ENCODE results near the gene ZCCHC2. TPM values are rescaled to one million over a fixed set of nuclear protein-coding genes. Genes with fewer than 3 reads are reported as not detected.

The ZCCHC2 gene
- total and polyA plus RNA-seq, 8 donors = 3.9 to 76.5 (median 15.6) TPM

DNA sequence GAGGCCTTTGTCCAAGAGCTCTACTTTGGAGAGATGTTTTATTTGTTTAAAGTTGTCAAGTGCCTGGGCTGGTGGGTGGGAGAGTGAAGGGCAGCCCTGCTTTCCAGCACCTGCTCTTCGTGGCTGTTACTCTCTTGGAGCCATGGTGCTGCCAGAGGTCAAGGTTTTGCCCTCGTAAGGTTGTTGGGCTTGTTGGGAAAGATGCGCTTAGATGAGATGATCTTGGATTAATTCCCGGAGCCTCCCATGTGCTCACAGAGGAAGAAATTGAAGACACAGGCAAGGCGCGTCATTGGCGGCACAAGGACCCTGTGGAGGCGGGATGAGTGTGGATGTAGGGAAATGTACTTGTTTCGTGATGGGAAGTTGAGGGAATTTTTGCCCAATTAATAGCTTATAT, 27.9 kb downstream of the ZCCHC2 start:
- DNase-seq = no peak
- 84 to 92% (median 89%) methylated on average over 9 of the region's 9 CpGs for WGBS, 5 donors
- Histone ChIP-seq H3K4me1 (peaks cover 0 to 20% (median 14%) of the 10 kb centered on the region in 4 donors), H3K36me3 (peaks cover 26 to 73% (median 69%) of the 10 kb centered on the region in 4 donors), H3K9me3 (no peaks in the 10 kb centered on the region), H3K4me3 (no peak overlapping the region), H3K27me3 (no peaks in the 10 kb centered on the region), H3K27ac (no peak overlapping the region)
- no peak for TF ChIP-seq POLR2AphosphoS5 (IDR thresholded peaks at IDR 0.05)
- no peak for TF ChIP-seq POLR2A (IDR thresholded peaks at IDR 0.05)
- no peak for TF ChIP-seq EP300 (IDR thresholded peaks at IDR 0.05)
- no peak for TF ChIP-seq CTCF (IDR thresholded peaks at IDR 0.05)
- intact Hi-C loops (cut with DNase I; ENCODE audit: low total_unique reads) = no loop called here

GRCh38 chr18:62551972-62552513, 29.2 kb downstream of the ZCCHC2 start:
- no peak overlapping the region for H3K27ac ChIP-seq
- no peaks in the 10 kb centered on the region for H3K9me3 ChIP-seq
- TF ChIP-seq POLR2AphosphoS5 (IDR thresholded peaks at IDR 0.05) = no peak
- no peak for TF ChIP-seq POLR2A (IDR thresholded peaks at IDR 0.05)
- no peak for TF ChIP-seq EP300 (IDR thresholded peaks at IDR 0.05)
- no peak for TF ChIP-seq CTCF (IDR thresholded peaks at IDR 0.05)
- intact Hi-C loops (cut with DNase I; ENCODE audit: low total_unique reads) = no loop called here
- H3K4me1 ChIP-seq = peaks cover 0 to 20% (median 14%) of the 10 kb centered on the region in 4 donors
- H3K4me3 ChIP-seq = no peak overlapping the region
- 90 to 97% (median 95%) methylated on average over 4 of the region's 4 CpGs for WGBS, 5 donors
- peaks cover 25 to 71% (median 67%) of the 10 kb centered on the region in 4 donors for H3K36me3 ChIP-seq
- no peak for DNase-seq
- H3K27me3 ChIP-seq = no peaks in the 10 kb centered on the region

GRCh38 chr18:62554061-62554815, 31.4 kb downstream of the ZCCHC2 start:
- H3K27me3 ChIP-seq = no peaks in the 10 kb centered on the region
- TF ChIP-seq POLR2AphosphoS5 (IDR thresholded peaks at IDR 0.05) (peak in 2 of 3 donors; percentile 30 to 34), CTCF (IDR thresholded peaks at IDR 0.05) (no peak)
- DNase-seq = no peak
- intact Hi-C loops (cut with DNase I; ENCODE audit: low total_unique reads) = no loop called here
- H3K27ac ChIP-seq = peak overlapping the region in 4 of 5 donors; percentile 42 to 70 (median 54)
- peaks cover 19 to 77% (median 73%) of the 10 kb centered on the region in 4 donors for H3K36me3 ChIP-seq
- peaks cover 0 to 20% (median 14%) of the 10 kb centered on the region in 4 donors for H3K4me1 ChIP-seq
- 48 to 62% (median 57%) methylated on average over 6 of the region's 6 CpGs for WGBS, 5 donors
- H3K9me3 ChIP-seq = no peaks in the 10 kb centered on the region
- H3K4me3 ChIP-seq = no peak overlapping the region

- H3K4me1 ChIP-seq = peaks cover 0 to 20% (median 14%) of the 10 kb centered on the region in 4 donors
- H3K9me3 ChIP-seq = no peaks in the 10 kb centered on the region
- H3K36me3 ChIP-seq = peaks cover 19 to 78% (median 75%) of the 10 kb centered on the region in 4 donors
- 60 to 76% (median 67%) methylated on average over 3 of the region's 3 CpGs for WGBS, 5 donors
- intact Hi-C loops (cut with DNase I; ENCODE audit: low total_unique reads) = no loop called here
- H3K27ac ChIP-seq = peak overlapping the region; percentile 36 to 70 (median 50)
- no peak overlapping the region for H3K4me3 ChIP-seq
- no peak for DNase-seq
- TF ChIP-seq POLR2AphosphoS5 (IDR thresholded peaks at IDR 0.05) (peak in 1 of 3 donors; percentile 4), EP300 (IDR thresholded peaks at IDR 0.05) (no peak), CTCF (IDR thresholded peaks at IDR 0.05) (no peak)
- H3K27me3 ChIP-seq = no peaks in the 10 kb centered on the region
Observed at GRCh38 chr18:62555135-62555534, 32.3 kb downstream of the ZCCHC2 start.
